Keratinocyte (primary cell): ENCODE results near the gene MLLT11. TPM values are rescaled to one million over a fixed set of nuclear protein-coding genes. Genes with fewer than 3 reads are reported as not detected.
A peak's percentile ranks its signal among the peaks of the same experiment; 100 is the strongest.

Experiments
- DNase-seq: peaks from one replicate; pipeline ENCODE4 v3.0.0-alpha.2; 2011; ENCODE audit warnings: low read depth, missing footprints, low spot score
- FAIRE-seq: peaks from 2 replicates; lab custom pipeline; 2011; peaks lifted over from hg19 to GRCh38; lab: Jason Lieb, UNC
- H2AFZ ChIP-seq: 2 replicates; pipeline ENCODE4 v1.6.0; 2012; ENCODE audit warnings: low read length, control low read depth, inconsistent platforms; ENCODE audit not compliant: control insufficient read depth
- H3K27ac ChIP-seq: 2 replicates; pipeline ENCODE4 v1.5.1; 2011; ENCODE audit warnings: low read length; ENCODE audit not compliant: control insufficient read depth, insufficient read depth
- H3K27me3 ChIP-seq: 3 replicates; pipeline ENCODE4 v1.6.0; 2011; ENCODE audit warnings: low read length; ENCODE audit not compliant: control insufficient read depth, insufficient read depth; ENCODE audit errors: extremely low read depth
- H3K36me3 ChIP-seq, 2 experiments: 2 replicates in 1 of 2; 3 replicates in 1 of 2; pipeline ENCODE4 v1.5.1; 2011; ENCODE audit warnings: low read length in 2 of 2, mild to moderate bottlenecking in 1 of 2; ENCODE audit not compliant: control insufficient read depth in 2 of 2, insufficient read depth in 2 of 2; ENCODE audit errors: extremely low read depth in 1 of 2
- H3K4me1 ChIP-seq: 3 replicates; pipeline ENCODE4 v1.5.1; 2011; ENCODE audit warnings: low read length; ENCODE audit not compliant: control insufficient read depth, insufficient read depth; ENCODE audit errors: extremely low read depth
- H3K4me2 ChIP-seq: 3 replicates; pipeline ENCODE4 v1.6.0; 2011; ENCODE audit warnings: low read depth, low read length; ENCODE audit not compliant: control insufficient read depth, insufficient read depth; ENCODE audit errors: extremely low read depth
- H3K4me3 ChIP-seq, 3 experiments: fragments of 200-600 bp in 1 of 3; sonication (generic) in 1 of 3; 2 replicates in 2 of 3; 3 replicates in 1 of 3; pipeline ENCODE4 v1.5.1; 2011 to 2016; ENCODE audit warnings: low read length in 3 of 3, mild to moderate bottlenecking in 3 of 3, control low read depth in 2 of 3, inconsistent platforms in 1 of 3, low read depth in 1 of 3, mixed read lengths in 1 of 3, mixed run types in 1 of 3, moderate library complexity in 1 of 3; ENCODE audit not compliant: control insufficient read depth in 2 of 3, insufficient read depth in 2 of 3; ENCODE audit errors: extremely low read depth in 1 of 3
- H3K79me2 ChIP-seq: 2 replicates; pipeline ENCODE4 v1.6.0; 2012; ENCODE audit warnings: low read length; ENCODE audit not compliant: control insufficient read depth, insufficient read depth
- H3K9ac ChIP-seq: 3 replicates; pipeline ENCODE4 v1.6.0; 2011; ENCODE audit warnings: low read length; ENCODE audit not compliant: control insufficient read depth, insufficient read depth; ENCODE audit errors: extremely low read depth
- H3K9me1 ChIP-seq: 3 replicates; pipeline ENCODE4 v1.6.0; 2011; ENCODE audit warnings: low read length; ENCODE audit not compliant: control insufficient read depth, insufficient read depth; ENCODE audit errors: extremely low read depth
- H3K9me3 ChIP-seq: 2 replicates; pipeline ENCODE4 v1.5.1; 2012; ENCODE audit warnings: low read depth, low read length; ENCODE audit not compliant: control insufficient read depth
- H4K20me1 ChIP-seq: 3 replicates; pipeline ENCODE4 v1.6.0; 2011; ENCODE audit warnings: low read length; ENCODE audit not compliant: control insufficient read depth, insufficient read depth; ENCODE audit errors: extremely low read depth
- EZH2 ChIP-seq: IDR thresholded peaks from one replicate; pipeline ENCODE4 v1.6.1; 2012; ENCODE audit warnings: inconsistent platforms, mild to moderate bottlenecking, low read length, moderate library complexity
- dilution Hi-C: fragments of 300-500 bp; cut with MboI; formaldehyde crosslinking; loops from one replicate; pipeline ENCODE4 v1.7.0; 2020; ENCODE audit warnings: low sequenced_read_pairs; ENCODE audit not compliant: extremely low pct_ligation_motif_present
- polyA plus RNA-seq, 5 experiments: library from polyadenylated mRNA; depleted of rRNA in 3 of 5; stranded (reverse) in 3 of 5; stranded (forward) in 1 of 5; unstranded in 1 of 5; fragments of >200 nt; gene quantifications; 1 replicate in 1 of 5; 2 replicates in 3 of 5; 3 replicates in 1 of 5; pipeline versions ENCODE4 v1.2.1 to v1.2.3, GENCODE V29; 2011 to 2012; ENCODE audit warnings: missing spikeins in 2 of 5, low read depth in 1 of 5, low replicate concordance in 1 of 5
- TF ChIP-seq, protein P1 (sequence below), 3 experiments: IDR thresholded peaks in 1 of 3; conservative IDR thresholded peaks in 1 of 3; optimal IDR thresholded peaks in 1 of 3; 2 replicates in 2 of 3; 3 replicates in 1 of 3; pipeline versions ENCODE3 to v1.5.1; 2011; ENCODE audit warnings: low read length in 3 of 3, mild to moderate bottlenecking in 3 of 3, moderate library complexity in 2 of 3, control low read depth in 1 of 3, inconsistent platforms in 1 of 3; ENCODE audit not compliant: insufficient read depth in 2 of 3; ENCODE audit errors: extremely low read depth in 1 of 3

Gene MLLT11
- polyA plus RNA-seq, 1 donor (not counting 4 experiments of a cell fraction or from before 2014, with no cell fraction given): 10.8 TPM

GRCh38 chr1:151024540-151025146, 35.6 kb upstream of the MLLT11 start:
- Histone ChIP-seq H3K9me1 (no peaks in the 10 kb centered on the region), H4K20me1 (no peaks in the 10 kb centered on the region), H3K4me2 (no peak overlapping the region), H2AFZ (no peak overlapping the region), H3K4me1 (no peaks in the 10 kb centered on the region), H3K4me3 (no peak overlapping the region), H3K9ac (no peak overlapping the region), H3K36me3 (peaks cover 4 to 15% of the 10 kb centered on the region in 2 experiments), H3K9me3 (no peaks in the 10 kb centered on the region), H3K27me3 (no peaks in the 10 kb centered on the region), H3K27ac (no peak overlapping the region), H3K79me2 (no peaks in the 10 kb centered on the region)
- DNase-seq (no peak), FAIRE-seq (peak; percentile 13)
- TF ChIP-seq EZH2: no peak
- TF ChIP-seq, protein P1, sequence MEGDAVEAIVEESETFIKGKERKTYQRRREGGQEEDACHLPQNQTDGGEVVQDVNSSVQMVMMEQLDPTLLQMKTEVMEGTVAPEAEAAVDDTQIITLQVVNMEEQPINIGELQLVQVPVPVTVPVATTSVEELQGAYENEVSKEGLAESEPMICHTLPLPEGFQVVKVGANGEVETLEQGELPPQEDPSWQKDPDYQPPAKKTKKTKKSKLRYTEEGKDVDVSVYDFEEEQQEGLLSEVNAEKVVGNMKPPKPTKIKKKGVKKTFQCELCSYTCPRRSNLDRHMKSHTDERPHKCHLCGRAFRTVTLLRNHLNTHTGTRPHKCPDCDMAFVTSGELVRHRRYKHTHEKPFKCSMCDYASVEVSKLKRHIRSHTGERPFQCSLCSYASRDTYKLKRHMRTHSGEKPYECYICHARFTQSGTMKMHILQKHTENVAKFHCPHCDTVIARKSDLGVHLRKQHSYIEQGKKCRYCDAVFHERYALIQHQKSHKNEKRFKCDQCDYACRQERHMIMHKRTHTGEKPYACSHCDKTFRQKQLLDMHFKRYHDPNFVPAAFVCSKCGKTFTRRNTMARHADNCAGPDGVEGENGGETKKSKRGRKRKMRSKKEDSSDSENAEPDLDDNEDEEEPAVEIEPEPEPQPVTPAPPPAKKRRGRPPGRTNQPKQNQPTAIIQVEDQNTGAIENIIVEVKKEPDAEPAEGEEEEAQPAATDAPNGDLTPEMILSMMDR (optimal IDR thresholded peaks at IDR 0.05 in 1 of 3, IDR thresholded peaks at IDR 0.05 in 1 of 3, conservative IDR thresholded peaks at IDR 0.05 in 1 of 3; ENCODE audit: extremely low read depth in 1 of 3, insufficient read depth in 2 of 3, low read length in 3 of 3): peak; percentile 81 to 91 (median 86)
- dilution Hi-C loops: no loop called here

GRCh38 chr1:151026460-151026859, 33.7 kb upstream of the MLLT11 start:
- FAIRE-seq: no peak

More at GRCh38 chr1:151026460-151026859, 33.7 kb upstream of the MLLT11 start:
- Histone ChIP-seq H3K9me3 (no peaks in the 10 kb centered on the region), H3K4me2 (no peak overlapping the region), H2AFZ (no peak overlapping the region), H3K27me3 (no peaks in the 10 kb centered on the region), H3K9me1 (no peaks in the 10 kb centered on the region), H3K9ac (no peak overlapping the region), H3K27ac (no peak overlapping the region), H4K20me1 (no peaks in the 10 kb centered on the region), H3K4me3 (no peak overlapping the region), H3K36me3 (peaks cover 4 to 19% of the 10 kb centered on the region in 2 experiments), H3K79me2 (no peaks in the 10 kb centered on the region), H3K4me1 (no peaks in the 10 kb centered on the region)
- DNase-seq: no peak
- dilution Hi-C loops: no loop called here
- TF ChIP-seq, protein P1 (optimal IDR thresholded peaks at IDR 0.05 in 1 of 3, IDR thresholded peaks at IDR 0.05 in 1 of 3, conservative IDR thresholded peaks at IDR 0.05 in 1 of 3; ENCODE audit: extremely low read depth in 1 of 3, insufficient read depth in 2 of 3, low read length in 3 of 3): no peak
- no peak for TF ChIP-seq EZH2
